ENCODE data around the gene LMNA.

The LMNA gene

GRCh38 chr1:156077430-156077760 is 37.1 kb upstream of the LMNA start:
- no peak for DNase-seq (ENCODE audit: low read depth, low spot score)
- H3K4me1 ChIP-seq (ENCODE audit: insufficient read depth, insufficient read length) = peaks cover 45% of the 10 kb centered on the region
- H3K4me3 ChIP-seq (ENCODE audit: insufficient read length, low read depth) = no peak overlapping the region
- H3K36me3 ChIP-seq (ENCODE audit: insufficient read depth, insufficient read length, low read length) = peaks cover 63% of the 10 kb centered on the region
- TF ChIP-seq YY1 (IDR thresholded peaks at IDR 0.05; ENCODE audit: insufficient read depth, insufficient read length) (no peak), SUZ12 (IDR thresholded peaks at IDR 0.05; ENCODE audit: extremely low read depth, insufficient read depth, insufficient read length) (no peak), ZNF274 (IDR thresholded peaks at IDR 0.05; ENCODE audit: low read depth, low read length) (no peak)
- no peaks in the 10 kb centered on the region for H3K27me3 ChIP-seq (ENCODE audit: insufficient read depth, insufficient read length)
- no peaks in the 10 kb centered on the region for H3K9me3 ChIP-seq (ENCODE audit: insufficient read depth, low read length)
- peak overlapping the region; percentile 8 for H3K9ac ChIP-seq (ENCODE audit: insufficient read length, low read depth)

- peaks cover 36% of the 10 kb centered on the region for H3K4me1 ChIP-seq (ENCODE audit: insufficient read depth, insufficient read length)
These were observed 35.8 kb upstream of the LMNA start for GRCh38 chr1:156078728-156079127.

GRCh38 chr1:156079762-156080161 is 34.7 kb upstream of the LMNA start:
- H3K4me3 ChIP-seq (ENCODE audit: insufficient read length, low read depth) = peak overlapping the region; percentile 93
- peaks cover 34% of the 10 kb centered on the region for H3K4me1 ChIP-seq (ENCODE audit: insufficient read depth, insufficient read length)
- peak overlapping the region; percentile 96 for H3K9ac ChIP-seq (ENCODE audit: insufficient read length, low read depth)

More at GRCh38 chr1:156078728-156079127, 35.8 kb upstream of the LMNA start:
- Histone ChIP-seq H3K9me3 (ENCODE audit: insufficient read depth, low read length) (no peaks in the 10 kb centered on the region), H3K4me3 (ENCODE audit: insufficient read length, low read depth) (peak overlapping the region; percentile 1), H3K9ac (ENCODE audit: insufficient read length, low read depth) (peak overlapping the region; percentile 29), H3K27me3 (ENCODE audit: insufficient read depth, insufficient read length) (no peaks in the 10 kb centered on the region), H3K36me3 (ENCODE audit: insufficient read depth, insufficient read length, low read length) (peaks cover 54% of the 10 kb centered on the region)
- DNase-seq (ENCODE audit: low read depth, low spot score) = no peak
- no peak for TF ChIP-seq YY1 (IDR thresholded peaks at IDR 0.05; ENCODE audit: insufficient read depth, insufficient read length)
- no peak for TF ChIP-seq ZNF274 (IDR thresholded peaks at IDR 0.05; ENCODE audit: low read depth, low read length)
- TF ChIP-seq SUZ12 (IDR thresholded peaks at IDR 0.05; ENCODE audit: extremely low read depth, insufficient read depth, insufficient read length) = no peak

GRCh38 chr1:156080241-156080862 is 34.2 kb upstream of the LMNA start:
- DNase-seq (ENCODE audit: low read depth, low spot score) = no peak
- Histone ChIP-seq H3K27me3 (ENCODE audit: insufficient read depth, insufficient read length) (no peaks in the 10 kb centered on the region), H3K9ac (ENCODE audit: insufficient read length, low read depth) (peak overlapping the region; percentile 96), H3K9me3 (ENCODE audit: insufficient read depth, low read length) (no peaks in the 10 kb centered on the region), H3K36me3 (ENCODE audit: insufficient read depth, insufficient read length, low read length) (peaks cover 55% of the 10 kb centered on the region), H3K4me1 (ENCODE audit: insufficient read depth, insufficient read length) (peaks cover 32% of the 10 kb centered on the region), H3K4me3 (ENCODE audit: insufficient read length, low read depth) (peak overlapping the region; percentile 93)
- TF ChIP-seq YY1 (IDR thresholded peaks at IDR 0.05; ENCODE audit: insufficient read depth, insufficient read length) (no peak), ZNF274 (IDR thresholded peaks at IDR 0.05; ENCODE audit: low read depth, low read length) (no peak), SUZ12 (IDR thresholded peaks at IDR 0.05; ENCODE audit: extremely low read depth, insufficient read depth, insufficient read length) (no peak)

More at GRCh38 chr1:156079762-156080161, 34.7 kb upstream of the LMNA start:
- Histone ChIP-seq H3K9me3 (ENCODE audit: insufficient read depth, low read length) (no peaks in the 10 kb centered on the region), H3K27me3 (ENCODE audit: insufficient read depth, insufficient read length) (no peaks in the 10 kb centered on the region), H3K36me3 (ENCODE audit: insufficient read depth, insufficient read length, low read length) (peaks cover 55% of the 10 kb centered on the region)
- DNase-seq (ENCODE audit: low read depth, low spot score) = no peak
- TF ChIP-seq SUZ12 (IDR thresholded peaks at IDR 0.05; ENCODE audit: extremely low read depth, insufficient read depth, insufficient read length) (no peak), ZNF274 (IDR thresholded peaks at IDR 0.05; ENCODE audit: low read depth, low read length) (no peak), YY1 (IDR thresholded peaks at IDR 0.05; ENCODE audit: insufficient read depth, insufficient read length) (no peak)

- peaks cover 52% of the 10 kb centered on the region for H3K36me3 ChIP-seq (ENCODE audit: insufficient read depth, insufficient read length, low read length)
- H3K4me1 ChIP-seq (ENCODE audit: insufficient read depth, insufficient read length) = peaks cover 29% of the 10 kb centered on the region
- no peak for DNase-seq (ENCODE audit: low read depth, low spot score)
- no peaks in the 10 kb centered on the region for H3K27me3 ChIP-seq (ENCODE audit: insufficient read depth, insufficient read length)
- TF ChIP-seq SUZ12 (IDR thresholded peaks at IDR 0.05; ENCODE audit: extremely low read depth, insufficient read depth, insufficient read length) = no peak
- TF ChIP-seq ZNF274 (IDR thresholded peaks at IDR 0.05; ENCODE audit: low read depth, low read length) = no peak
- TF ChIP-seq YY1 (IDR thresholded peaks at IDR 0.05; ENCODE audit: insufficient read depth, insufficient read length) = no peak
- no peaks in the 10 kb centered on the region for H3K9me3 ChIP-seq (ENCODE audit: insufficient read depth, low read length)
- H3K4me3 ChIP-seq (ENCODE audit: insufficient read length, low read depth) = peak overlapping the region; percentile 93
- H3K9ac ChIP-seq (ENCODE audit: insufficient read length, low read depth) = peak overlapping the region; percentile 96
These were observed 33.7 kb upstream of the LMNA start for GRCh38 chr1:156080863-156081179.

- Histone ChIP-seq H3K4me1 (ENCODE audit: insufficient read depth, insufficient read length) (peaks cover 24% of the 10 kb centered on the region), H3K36me3 (ENCODE audit: insufficient read depth, insufficient read length, low read length) (peaks cover 47% of the 10 kb centered on the region), H3K9me3 (ENCODE audit: insufficient read depth, low read length) (no peaks in the 10 kb centered on the region), H3K9ac (ENCODE audit: insufficient read length, low read depth) (peak overlapping the region; percentile 96), H3K27me3 (ENCODE audit: insufficient read depth, insufficient read length) (no peaks in the 10 kb centered on the region), H3K4me3 (ENCODE audit: insufficient read length, low read depth) (peak overlapping the region; percentile 93)
- no peak for DNase-seq (ENCODE audit: low read depth, low spot score)
- TF ChIP-seq YY1 (IDR thresholded peaks at IDR 0.05; ENCODE audit: insufficient read depth, insufficient read length) = no peak
- TF ChIP-seq ZNF274 (IDR thresholded peaks at IDR 0.05; ENCODE audit: low read depth, low read length) = no peak
- no peak for TF ChIP-seq SUZ12 (IDR thresholded peaks at IDR 0.05; ENCODE audit: extremely low read depth, insufficient read depth, insufficient read length)
These were observed 33.2 kb upstream of the LMNA start for GRCh38 chr1:156081180-156081916.

GRCh38 chr1:156081917-156082308 is 32.6 kb upstream of the LMNA start:
- Histone ChIP-seq H3K9ac (ENCODE audit: insufficient read length, low read depth) (peak overlapping the region; percentile 96), H3K4me3 (ENCODE audit: insufficient read length, low read depth) (peak overlapping the region; percentile 93), H3K27me3 (ENCODE audit: insufficient read depth, insufficient read length) (no peaks in the 10 kb centered on the region), H3K36me3 (ENCODE audit: insufficient read depth, insufficient read length, low read length) (peaks cover 44% of the 10 kb centered on the region), H3K4me1 (ENCODE audit: insufficient read depth, insufficient read length) (peaks cover 19% of the 10 kb centered on the region), H3K9me3 (ENCODE audit: insufficient read depth, low read length) (no peaks in the 10 kb centered on the region)
- TF ChIP-seq SUZ12 (IDR thresholded peaks at IDR 0.05; ENCODE audit: extremely low read depth, insufficient read depth, insufficient read length) = no peak
- TF ChIP-seq ZNF274 (IDR thresholded peaks at IDR 0.05; ENCODE audit: low read depth, low read length) = no peak
- TF ChIP-seq YY1 (IDR thresholded peaks at IDR 0.05; ENCODE audit: insufficient read depth, insufficient read length) = no peak
- no peak for DNase-seq (ENCODE audit: low read depth, low spot score)
